Kidney glomerular epithelial cell (primary cell): ENCODE data around the gene RNF13.
A peak's percentile ranks its signal among the peaks of the same experiment; 100 is the strongest.
"Not testable (repeated sequence)": the region's sequence is repeated elsewhere in the genome, so short reads cannot be mapped to it uniquely, and the experiment has no call there.

Experiments used
- DNase-seq: peaks from one replicate; lab custom pipeline; 2025; lab: John Stamatoyannopoulos, UW

RNF13 gene

GRCh38 chr3:149898771-149899170, 85.8 kb downstream of the RNF13 start:
- DNase-seq: peak; percentile 28

GRCh38 chr3:149900322-149900721, 87.3 kb downstream of the RNF13 start:
- no peak for DNase-seq

- no peak for DNase-seq
Measured at GRCh38 chr3:149901770-149902169, 88.8 kb downstream of the RNF13 start.

- DNase-seq: peak; percentile 12
Measured at GRCh38 chr3:149902498-149903139, 89.6 kb downstream of the RNF13 start.

DNA sequence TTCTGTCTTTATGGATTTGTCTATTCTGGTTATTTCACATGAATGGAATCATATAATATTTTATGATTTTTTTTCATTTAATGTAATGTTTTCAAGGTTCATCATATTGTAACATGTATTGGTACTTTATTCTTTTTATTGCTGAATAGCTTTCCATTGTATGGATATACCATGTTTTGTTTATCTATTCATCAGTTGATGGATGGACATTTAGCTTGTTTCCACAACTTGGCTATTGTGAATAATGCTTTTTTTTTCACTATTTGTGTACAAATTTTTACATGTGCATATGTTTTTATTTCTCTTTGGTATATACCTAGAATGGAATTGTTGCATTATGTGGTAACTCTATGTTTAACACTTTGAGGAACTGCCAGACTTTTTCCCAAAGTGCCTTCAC, 93.0 kb downstream of the RNF13 start:
- DNase-seq: no peak

- DNase-seq: no peak
Measured at GRCh38 chr3:149908424-149908957, 95.5 kb downstream of the RNF13 start.

GRCh38 chr3:149909923-149910322, 96.9 kb downstream of the RNF13 start:
- DNase-seq: no peak

- no peak for DNase-seq
Measured at GRCh38 chr3:149917124-149917667, 104.2 kb downstream of the RNF13 start.

DNA sequence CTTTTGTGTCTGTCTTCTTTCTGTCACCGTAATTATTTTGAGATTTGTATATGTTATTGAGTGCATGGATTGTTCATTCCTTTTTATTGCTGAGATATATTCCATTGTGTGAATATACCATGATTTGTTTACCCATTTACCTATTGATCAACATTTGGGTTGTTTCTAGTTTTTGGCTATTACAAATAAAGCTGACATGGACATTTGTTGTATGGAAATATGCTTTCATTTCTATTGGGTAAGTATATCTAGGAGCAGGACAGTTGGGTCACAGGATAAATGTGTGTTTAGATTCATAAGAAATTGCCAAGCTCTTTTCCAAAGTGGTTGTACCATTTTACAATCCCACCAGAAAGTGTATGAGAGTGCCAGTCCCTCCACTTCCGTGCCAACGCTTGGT, 106.5 kb downstream of the RNF13 start:
- DNase-seq: no peak

GRCh38 chr3:149920119-149920518, 107.1 kb downstream of the RNF13 start:
- no peak for DNase-seq

DNA sequence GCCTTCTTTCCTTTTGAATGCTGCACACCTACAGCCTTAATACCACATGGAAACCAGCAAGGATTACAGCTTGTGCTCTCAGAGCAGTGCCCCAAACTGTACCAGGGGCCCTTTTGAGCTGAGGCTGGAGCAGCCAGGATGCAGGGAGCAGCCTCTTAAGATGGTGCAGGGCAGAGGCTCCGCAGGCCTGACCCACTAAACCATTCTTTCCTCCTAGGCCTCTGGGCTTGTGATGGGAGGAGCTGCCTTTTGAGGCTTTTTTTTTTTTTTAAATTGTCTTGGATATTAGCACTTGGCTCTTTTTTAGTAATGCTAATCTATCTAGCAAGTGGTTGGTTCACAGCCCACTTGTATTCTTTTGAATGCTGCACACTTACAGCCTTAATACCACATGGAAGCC, 120.0 kb downstream of the RNF13 start:
- no peak for DNase-seq

DNA sequence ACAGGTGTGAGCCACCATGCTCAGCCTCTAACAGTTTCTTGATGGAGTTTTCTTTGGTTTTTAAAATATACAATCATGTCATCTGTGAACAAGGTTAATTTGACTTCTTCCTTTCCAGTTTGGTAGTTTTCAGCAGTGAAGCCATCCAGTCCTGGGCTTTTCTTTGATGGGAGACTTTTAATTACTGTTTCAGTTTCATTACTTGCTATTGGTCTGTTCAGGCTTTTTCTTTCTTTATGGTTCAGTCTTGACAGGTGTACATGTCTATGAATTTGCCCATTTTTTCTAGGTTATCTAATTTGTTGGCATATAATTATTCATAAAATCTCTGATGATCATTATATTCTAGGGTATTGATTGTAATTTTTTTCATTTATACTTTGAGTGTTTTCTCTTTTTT, 120.8 kb downstream of the RNF13 start:
- DNase-seq: no peak

DNA sequence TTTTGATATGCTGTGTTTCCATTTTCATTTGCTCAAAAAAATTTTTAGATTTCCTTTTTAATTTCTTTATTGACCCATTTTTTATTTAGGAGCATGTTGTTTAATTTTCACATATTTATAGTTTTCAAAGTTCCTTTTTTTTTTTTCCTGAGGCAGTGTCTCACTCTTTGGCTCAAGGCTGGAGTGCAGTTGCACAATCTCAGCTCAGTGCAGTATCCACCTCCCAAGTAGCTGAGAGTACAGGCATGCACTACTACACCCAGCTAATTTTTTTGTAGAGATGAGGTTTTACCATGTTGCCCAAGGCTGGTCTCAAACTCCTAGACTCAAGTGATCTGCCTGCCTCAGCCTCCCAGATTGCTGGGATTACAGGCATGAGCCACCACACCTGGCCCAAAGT, 121.5 kb downstream of the RNF13 start:
- no peak for DNase-seq

- DNase-seq: peak; percentile 34
Measured at GRCh38 chr3:149936812-149937230, 123.8 kb downstream of the RNF13 start.

- DNase-seq: not testable (repeated sequence)
Measured at GRCh38 chr3:149938392-149939055, 125.5 kb downstream of the RNF13 start.

DNA sequence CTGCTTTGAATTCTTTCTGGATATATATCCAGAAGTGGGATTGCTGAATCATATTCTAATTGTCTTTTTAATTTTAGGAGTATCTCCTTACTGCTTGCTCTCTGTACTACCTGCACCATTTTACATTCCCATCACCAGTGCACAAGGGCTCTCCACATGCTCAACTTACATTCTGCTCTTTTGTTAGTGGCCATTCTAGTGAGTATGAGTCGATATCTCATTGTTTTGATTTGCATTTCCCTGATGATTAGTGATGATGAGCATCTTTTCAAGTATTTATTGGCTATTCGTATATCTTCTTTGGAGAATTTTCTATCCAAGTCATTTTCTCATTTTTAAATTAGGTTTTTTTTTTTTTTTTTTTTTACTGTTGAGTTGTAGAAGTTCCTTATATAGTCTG, 128.2 kb downstream of the RNF13 start:
- DNase-seq: no peak

DNA sequence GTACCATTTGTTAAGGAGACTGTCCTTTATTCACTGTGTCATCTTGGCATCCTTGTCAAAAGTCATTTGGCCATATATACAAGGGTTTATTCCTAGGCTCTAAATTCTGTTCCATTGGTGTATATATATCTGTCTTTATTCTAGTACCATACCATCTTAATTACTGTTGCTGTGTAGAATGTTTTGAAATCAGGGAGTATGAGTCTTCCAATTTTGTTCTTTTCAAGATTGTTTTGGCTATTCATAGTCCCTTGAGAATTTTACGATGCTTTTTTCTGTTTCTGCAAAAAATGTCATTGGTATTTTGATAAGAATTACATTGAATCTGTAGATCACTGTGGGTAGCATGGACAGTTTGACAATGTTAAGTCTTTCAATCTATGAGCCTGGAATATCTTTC, 128.9 kb downstream of the RNF13 start:
- no peak for DNase-seq

DNA sequence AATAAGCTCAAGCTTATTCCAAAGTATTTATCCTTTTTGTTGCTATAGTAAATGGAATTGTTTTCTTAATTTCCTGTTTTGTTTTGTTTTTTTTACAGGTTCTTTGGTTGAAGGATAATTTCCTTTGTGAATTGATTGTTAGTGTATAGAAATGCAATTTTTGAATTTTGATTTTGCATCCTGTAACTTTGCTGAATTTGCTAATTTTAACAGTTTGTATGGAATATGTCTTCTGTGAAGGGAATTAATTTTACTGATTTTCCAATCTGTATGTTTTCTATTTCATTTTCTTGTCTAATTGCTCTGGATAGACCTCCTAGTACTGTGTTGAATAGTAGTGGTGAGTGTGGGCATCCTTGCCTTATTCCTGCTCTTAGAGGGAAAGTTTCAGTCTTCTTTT, 129.4 kb downstream of the RNF13 start:
- no peak for DNase-seq

- not testable (repeated sequence) for DNase-seq
Measured at GRCh38 chr3:149943966-149944365, 131.0 kb downstream of the RNF13 start.

DNA sequence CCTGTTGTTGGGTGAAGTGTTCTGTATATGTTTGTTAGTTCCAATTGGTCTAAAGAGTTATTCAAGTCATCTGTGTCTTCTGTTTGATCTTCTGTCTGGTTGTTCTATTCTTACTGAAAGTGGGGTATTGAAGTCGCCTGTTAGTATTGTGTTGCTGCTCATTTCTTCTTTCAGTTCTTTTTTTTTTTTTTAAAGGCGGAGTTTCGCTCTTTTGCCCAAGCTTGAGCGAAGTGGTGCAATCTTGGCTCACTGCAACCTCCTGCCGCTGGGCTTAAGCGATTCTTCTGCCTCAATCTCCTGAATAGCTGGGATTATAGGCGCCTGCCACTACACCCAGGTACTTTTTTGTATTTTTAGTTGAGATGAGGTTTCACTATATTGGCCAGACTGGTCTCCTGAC, 134.2 kb downstream of the RNF13 start:
- DNase-seq: no peak

- DNase-seq: no peak
Measured at GRCh38 chr3:149949181-149949580, 136.2 kb downstream of the RNF13 start.

GRCh38 chr3:149954812-149955211, 141.8 kb downstream of the RNF13 start:
- DNase-seq: no peak

- DNase-seq: no peak
Measured at GRCh38 chr3:149955449-149955848, 142.4 kb downstream of the RNF13 start.
